Heart left ventricle (tissue), 13 donors: ENCODE results near the gene KIAA0753.

Experiments
- POLR2A ChIP-seq, 2 donors: fragments of 450-650 bp; IDR thresholded peaks; one replicate each; pipeline ENCODE4 v1.6.1; 2017; ENCODE audit warnings: antibody characterized with exemption in 2 of 2, mild to moderate bottlenecking in 2 of 2, moderate library complexity in 2 of 2
- TF ChIP-seq, protein P1 (sequence below), 12 donors: fragments of 200-600 bp; sonication (generic) in 4 of 12; IDR thresholded peaks; one replicate each; pipeline versions ENCODE4 v1.5.0 to v1.8.0; 2018 to 2022; ENCODE audit warnings: antibody characterized with exemption in 12 of 12, mild to moderate bottlenecking in 5 of 12
- donor health status: ischemic (EF 13 %, LVEDD 7.1; RV severe dilation, severe dysfunction).
- donor health status: DM: no; HTN: yes; CAD: no.
- donor health status: DM: no; HTN: no; CAD: no.
- donor health status: ischemic (EF 25% LVEDD 6.9; RV normal size, moderate dysfunction).
- donor health status: ischemic (EF 25% LVEDD 5.7; RV mildly dilated, moderate dysfunction).
- donor health status: ischemic (EF 35%, LVEDD 5.7; RV mildly dilated, moderate dysfunction).
- donor health status: nonischemic (EF 11% LVEDD 7.7; RV severe dilation, severe dysfunction).
- donor health status: DM: yes; HTN: yes; CAD: no.
- donor health status: PGD.
- donor health status: ischemic (EF 29% LVEDD 5.4; RV normal size, mild dysfunction).
- donor health status: nonischemic (EF 23%, LVEDD 6.1; RV moderate dilation, normal function).

DNA sequence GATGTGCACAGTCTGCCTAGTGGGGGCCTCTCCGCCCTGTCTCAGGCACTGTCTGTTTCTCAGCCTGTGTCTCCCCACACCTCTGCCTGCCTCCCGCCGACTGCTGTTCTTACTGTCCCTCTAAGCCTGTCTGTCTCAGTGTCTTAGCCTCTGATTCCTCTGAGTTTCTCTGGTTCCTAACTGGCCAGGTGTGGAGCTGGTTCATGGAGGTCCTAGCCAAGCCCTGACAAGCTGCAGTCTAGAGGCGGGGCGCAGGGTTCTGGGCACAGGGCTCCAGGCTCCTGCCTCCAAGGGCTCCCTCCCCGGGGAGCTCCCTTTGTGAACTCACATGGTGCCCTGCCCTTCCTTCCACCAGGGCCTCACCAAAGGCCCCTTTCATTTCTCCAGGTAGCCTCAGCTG lies 30.5 kb upstream of the KIAA0753 start:
- TF ChIP-seq, protein P1, sequence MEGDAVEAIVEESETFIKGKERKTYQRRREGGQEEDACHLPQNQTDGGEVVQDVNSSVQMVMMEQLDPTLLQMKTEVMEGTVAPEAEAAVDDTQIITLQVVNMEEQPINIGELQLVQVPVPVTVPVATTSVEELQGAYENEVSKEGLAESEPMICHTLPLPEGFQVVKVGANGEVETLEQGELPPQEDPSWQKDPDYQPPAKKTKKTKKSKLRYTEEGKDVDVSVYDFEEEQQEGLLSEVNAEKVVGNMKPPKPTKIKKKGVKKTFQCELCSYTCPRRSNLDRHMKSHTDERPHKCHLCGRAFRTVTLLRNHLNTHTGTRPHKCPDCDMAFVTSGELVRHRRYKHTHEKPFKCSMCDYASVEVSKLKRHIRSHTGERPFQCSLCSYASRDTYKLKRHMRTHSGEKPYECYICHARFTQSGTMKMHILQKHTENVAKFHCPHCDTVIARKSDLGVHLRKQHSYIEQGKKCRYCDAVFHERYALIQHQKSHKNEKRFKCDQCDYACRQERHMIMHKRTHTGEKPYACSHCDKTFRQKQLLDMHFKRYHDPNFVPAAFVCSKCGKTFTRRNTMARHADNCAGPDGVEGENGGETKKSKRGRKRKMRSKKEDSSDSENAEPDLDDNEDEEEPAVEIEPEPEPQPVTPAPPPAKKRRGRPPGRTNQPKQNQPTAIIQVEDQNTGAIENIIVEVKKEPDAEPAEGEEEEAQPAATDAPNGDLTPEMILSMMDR (IDR thresholded peaks at IDR 0.05): no peak
- no peak for TF ChIP-seq POLR2A (IDR thresholded peaks at IDR 0.05)
